Esophagus squamous epithelium (tissue), 5 donors: ENCODE measurements around the gene RPEL1. TPM values are rescaled to one million over a fixed set of nuclear protein-coding genes. Genes with fewer than 3 reads are reported as not detected.
"Not testable (repeated sequence)": the region's sequence is repeated elsewhere in the genome, so short reads cannot be mapped to it uniquely, and the experiment has no call there.

Source experiments
- DNase-seq: peaks from one replicate; lab custom pipeline; 2025; lab: John Stamatoyannopoulos, UW
- H3K27ac ChIP-seq, 4 donors: fragments of 200-600 bp; sonication (generic); one replicate each; pipeline ENCODE4 v1.5.1; 2016 to 2019; ENCODE audit warnings: mild to moderate bottlenecking in 1 of 4
- H3K27me3 ChIP-seq, 4 donors: fragments of 200-600 bp; sonication (generic); 1 replicate in 3 of 4; 2 replicates in 1 of 4; pipeline versions ENCODE4 v1.5.1 to v1.6.0; 2017 to 2021; ENCODE audit warnings: antibody characterized with exemption in 1 of 4
- H3K36me3 ChIP-seq, 3 donors: fragments of 200-600 bp; sonication (generic); one replicate each; pipeline ENCODE4 v1.5.1; 2016 to 2019
- H3K4me1 ChIP-seq, 3 donors: fragments of 200-600 bp; sonication (generic); one replicate each; pipeline ENCODE4 v1.5.1; 2017 to 2019
- H3K4me3 ChIP-seq, 4 donors: fragments of 200-600 bp; sonication (generic); 1 replicate in 3 of 4; 2 replicates in 1 of 4; pipeline ENCODE4 v1.5.1; 2016 to 2019; ENCODE audit warnings: mild to moderate bottlenecking in 2 of 4, moderate library complexity in 1 of 4
- H3K9me3 ChIP-seq, 3 donors: fragments of 200-600 bp; sonication (generic); one replicate each; pipeline ENCODE4 v1.5.1; 2016 to 2019
- POLR2A ChIP-seq, 4 donors: fragments of 450-650 bp; IDR thresholded peaks; one replicate each; pipeline ENCODE4 v1.6.1; 2017; ENCODE audit warnings: antibody characterized with exemption in 4 of 4, mild to moderate bottlenecking in 4 of 4, moderate library complexity in 3 of 4
- WGBS, 2 donors: methylation state at CpG; one replicate each; pipeline ENCODE4 v1.1.5; 2018; 5-methylcytosine and 5-hydroxymethylcytosine counted together
- intact Hi-C: fragments of 100-400 bp; cut with DNase I; formaldehyde crosslinking; loops from one replicate; pipeline ENCODE4 v1.15.0; 2022
- total RNA-seq, 4 donors: library from RNA; depleted of rRNA; stranded (reverse); fragments of >200 nt; gene quantifications; one replicate each; pipeline ENCODE4 v1.1.0, GENCODE V29; 2016
- TF ChIP-seq, protein P1 (sequence below), 6 experiments: fragments of 450-650 bp in 4 of 6; fragments of 200-600 bp in 2 of 6; sonication (generic) in 2 of 6; IDR thresholded peaks; one replicate each; pipeline ENCODE4 v1.5.1; 2016 to 2019; ENCODE audit warnings: antibody characterized with exemption in 6 of 6, mild to moderate bottlenecking in 4 of 6, moderate library complexity in 4 of 6
- donor health status: DM: yes; HTN: yes; CAD: no.

Gene RPEL1
- not detected for total RNA-seq

DNA sequence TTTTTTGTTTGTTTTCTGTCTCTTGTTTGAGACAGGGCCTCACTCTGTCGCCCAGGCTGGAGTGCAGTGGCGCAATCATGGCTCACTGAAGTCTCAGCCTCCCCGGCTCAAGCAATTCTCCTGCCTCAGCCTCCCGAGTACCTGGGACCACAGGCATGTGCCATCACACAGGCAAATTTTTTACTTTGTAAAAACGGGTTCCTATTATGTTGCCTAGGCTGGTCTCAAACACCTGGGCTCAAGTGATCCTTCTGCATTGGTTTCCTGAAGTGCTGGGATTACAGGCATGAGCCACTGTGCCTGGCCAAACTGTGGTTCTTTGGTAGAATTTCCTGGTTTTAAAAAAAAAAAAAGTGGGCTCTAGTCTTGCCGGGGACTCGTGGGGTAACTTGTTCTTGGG is at the start of gene RPEL1:
TSS of gene RPEL1 (plus strand) at position 301 of the 400 bp plus-strand sequence. CDS start 110 bp downstream, outside the sequence.
- not testable (repeated sequence) for DNase-seq, H3K4me3 ChIP-seq, H3K9me3 ChIP-seq, H3K27me3 ChIP-seq, H3K27ac ChIP-seq, H3K36me3 ChIP-seq
- 92 to 95% methylated on average over 5 to 7 of the region's 7 CpGs for WGBS, 2 donors
- intact Hi-C loops: loop anchor here (10.0 kb wide), 3 partner anchors 141 to 331 kb away; partner anchors contain the start of gene CNNM2
- peaks cover 15 to 28% (median 19%) of the 10 kb centered on the region in 3 donors for H3K4me1 ChIP-seq

DNA sequence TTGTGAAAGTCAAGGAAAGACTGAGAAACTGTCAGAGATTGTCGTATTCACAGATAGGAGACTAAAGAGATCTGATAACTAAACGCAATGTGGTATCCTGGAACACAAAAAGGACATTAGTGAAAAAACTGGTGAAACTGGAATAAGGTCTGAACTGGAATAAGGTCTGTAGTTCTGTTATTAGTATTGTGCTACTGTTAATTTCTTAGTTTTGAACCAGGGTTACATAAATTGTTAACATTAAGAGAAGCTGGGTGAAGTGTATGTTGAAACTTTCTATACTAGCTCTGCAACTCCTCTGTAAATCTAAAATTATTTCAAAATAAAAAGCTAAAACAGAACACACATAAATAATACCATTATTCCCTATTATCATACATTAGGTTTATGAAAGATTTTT is 49.2 kb upstream of the RPEL1 start:
- H3K27me3 ChIP-seq: no peaks in the 10 kb centered on the region
- H3K4me3 ChIP-seq: no peak overlapping the region
- intact Hi-C loops: no loop called here
- no peaks in the 10 kb centered on the region for H3K36me3 ChIP-seq
- peaks cover 7 to 44% (median 28%) of the 10 kb centered on the region in 3 donors for H3K4me1 ChIP-seq
- peak overlapping the region in 2 of 4 donors; percentile 27 to 44 for H3K27ac ChIP-seq
- TF ChIP-seq POLR2A (IDR thresholded peaks at IDR 0.05): no peak
- TF ChIP-seq, protein P1, sequence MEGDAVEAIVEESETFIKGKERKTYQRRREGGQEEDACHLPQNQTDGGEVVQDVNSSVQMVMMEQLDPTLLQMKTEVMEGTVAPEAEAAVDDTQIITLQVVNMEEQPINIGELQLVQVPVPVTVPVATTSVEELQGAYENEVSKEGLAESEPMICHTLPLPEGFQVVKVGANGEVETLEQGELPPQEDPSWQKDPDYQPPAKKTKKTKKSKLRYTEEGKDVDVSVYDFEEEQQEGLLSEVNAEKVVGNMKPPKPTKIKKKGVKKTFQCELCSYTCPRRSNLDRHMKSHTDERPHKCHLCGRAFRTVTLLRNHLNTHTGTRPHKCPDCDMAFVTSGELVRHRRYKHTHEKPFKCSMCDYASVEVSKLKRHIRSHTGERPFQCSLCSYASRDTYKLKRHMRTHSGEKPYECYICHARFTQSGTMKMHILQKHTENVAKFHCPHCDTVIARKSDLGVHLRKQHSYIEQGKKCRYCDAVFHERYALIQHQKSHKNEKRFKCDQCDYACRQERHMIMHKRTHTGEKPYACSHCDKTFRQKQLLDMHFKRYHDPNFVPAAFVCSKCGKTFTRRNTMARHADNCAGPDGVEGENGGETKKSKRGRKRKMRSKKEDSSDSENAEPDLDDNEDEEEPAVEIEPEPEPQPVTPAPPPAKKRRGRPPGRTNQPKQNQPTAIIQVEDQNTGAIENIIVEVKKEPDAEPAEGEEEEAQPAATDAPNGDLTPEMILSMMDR (IDR thresholded peaks at IDR 0.05): no peak
- 72 to 78% methylated on average over 2 of the region's 2 CpGs for WGBS, 2 donors
- no peaks in the 10 kb centered on the region for H3K9me3 ChIP-seq
- no peak for DNase-seq

DNA sequence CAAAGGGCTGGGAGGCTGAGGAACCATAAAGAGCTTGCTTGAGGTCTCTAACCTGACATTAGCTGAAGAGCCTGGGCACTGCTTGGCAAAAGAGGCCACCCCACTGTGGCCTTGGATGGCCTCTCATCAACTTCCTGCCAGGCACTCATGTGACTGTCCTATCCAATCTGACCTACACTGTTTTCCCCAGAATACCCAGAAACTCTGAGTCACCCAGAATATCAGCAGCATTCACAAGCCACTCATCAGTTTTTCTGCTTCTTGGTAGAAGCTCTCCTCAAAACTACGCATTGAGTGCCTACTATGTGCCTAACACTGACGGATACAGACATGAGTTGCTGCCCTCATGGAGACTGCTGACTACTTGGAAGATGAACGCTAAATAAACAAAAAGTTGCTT is 48.5 kb upstream of the RPEL1 start:
- WGBS, 2 donors: 58 to 61% methylated on average over 3 of the region's 3 CpGs
- peak in 1 of 4 donors; percentile 21 for TF ChIP-seq POLR2A (IDR thresholded peaks at IDR 0.05)
- TF ChIP-seq, protein P1 (IDR thresholded peaks at IDR 0.05): no peak

GRCh38 chr10:103197903-103198302 is 47.8 kb upstream of the RPEL1 start:
- Histone ChIP-seq H3K4me1 (peaks cover 7 to 43% (median 25%) of the 10 kb centered on the region in 3 donors), H3K36me3 (no peaks in the 10 kb centered on the region), H3K27ac (peak overlapping the region in 1 of 4 donors; percentile 27), H3K9me3 (no peaks in the 10 kb centered on the region), H3K4me3 (no peak overlapping the region), H3K27me3 (no peaks in the 10 kb centered on the region)
- no peak for DNase-seq
- TF ChIP-seq POLR2A (IDR thresholded peaks at IDR 0.05): no peak
- TF ChIP-seq, protein P1 (IDR thresholded peaks at IDR 0.05): no peak
- intact Hi-C loops: no loop called here
- WGBS, 2 donors: 61 to 65% methylated on average over 2 of the region's 2 CpGs

More for the DNA sequence above, 48.5 kb upstream of the RPEL1 start:
- Histone ChIP-seq H3K9me3 (no peaks in the 10 kb centered on the region), H3K4me3 (no peak overlapping the region), H3K27me3 (no peaks in the 10 kb centered on the region), H3K4me1 (peaks cover 7 to 39% (median 25%) of the 10 kb centered on the region in 3 donors), H3K27ac (peak overlapping the region; percentile 4 to 44 (median 29)), H3K36me3 (no peaks in the 10 kb centered on the region)
- DNase-seq: no peak
- intact Hi-C loops: no loop called here

DNA sequence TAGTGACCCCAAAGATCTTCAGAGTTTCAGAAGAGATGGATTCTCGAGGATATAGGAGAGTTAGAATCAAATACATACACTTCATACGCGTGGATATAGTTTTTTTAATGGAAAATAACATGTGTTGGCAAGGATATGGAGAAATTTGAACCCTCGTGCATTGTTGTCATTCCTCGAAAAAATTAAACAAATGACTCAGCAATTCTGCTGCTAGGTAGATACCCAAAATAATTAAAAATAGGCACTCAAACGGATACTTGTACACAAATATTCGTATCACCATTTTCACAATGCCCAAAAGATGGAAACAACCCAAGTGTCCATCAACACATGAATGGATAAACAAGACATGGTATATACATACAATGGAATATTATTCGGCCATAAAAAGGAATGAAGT is 47.0 kb upstream of the RPEL1 start:
- DNase-seq: no peak
- WGBS, 2 donors: 70 to 85% methylated on average over 8 of the region's 8 CpGs
- H3K36me3 ChIP-seq: no peaks in the 10 kb centered on the region
- no peak overlapping the region for H3K4me3 ChIP-seq
- TF ChIP-seq POLR2A (IDR thresholded peaks at IDR 0.05): no peak
- TF ChIP-seq, protein P1 (IDR thresholded peaks at IDR 0.05): no peak
- intact Hi-C loops: no loop called here
- no peaks in the 10 kb centered on the region for H3K27me3 ChIP-seq
- peaks cover 3 to 43% (median 21%) of the 10 kb centered on the region in 3 donors for H3K4me1 ChIP-seq
- H3K27ac ChIP-seq: no peak overlapping the region
- H3K9me3 ChIP-seq: no peaks in the 10 kb centered on the region
